Nephron progenitor cell (in vitro differentiated cells): ENCODE results near the gene GPC5.

Experiments used
- DNase-seq: peaks from one replicate; pipeline ENCODE4 v3.0.0; 2021
- H3K27ac Mint-ChIP-seq: 2 replicates; pipeline ENCODE4 v1.8.0; 2021; ENCODE audit warnings: mild to moderate bottlenecking, moderate library complexity, mixed read lengths
- H3K27me3 Mint-ChIP-seq: 2 replicates; pipeline ENCODE4 v1.8.0; 2021; ENCODE audit warnings: mild to moderate bottlenecking, low read depth, mixed read lengths; ENCODE audit not compliant: poor library complexity
- H3K36me3 Mint-ChIP-seq: 2 replicates; pipeline ENCODE4 v1.8.0; 2021; ENCODE audit warnings: low read depth, mixed read lengths
- H3K4me1 Mint-ChIP-seq: 2 replicates; pipeline ENCODE4 v1.8.0; 2021; ENCODE audit warnings: mixed read lengths
- H3K4me3 Mint-ChIP-seq: 2 replicates; pipeline ENCODE4 v1.8.0; 2021; ENCODE audit warnings: mild to moderate bottlenecking, moderate library complexity, mixed read lengths
- H3K9me3 Mint-ChIP-seq: 2 replicates; pipeline ENCODE4 v1.8.0; 2021; ENCODE audit warnings: mild to moderate bottlenecking, moderate library complexity, mixed read lengths
- CTCF ChIP-seq: fragments of 200-600 bp; sonication (generic); IDR thresholded peaks from 2 replicates; pipeline ENCODE4 v1.5.0; 2021; ENCODE audit warnings: antibody characterized with exemption

GPC5 gene

GRCh38 chr13:92913840-92914239 lies 1515.4 kb downstream of the GPC5 start:
- H3K9me3 Mint-ChIP-seq, result no peaks in the 10 kb centered on the region
- H3K27me3 Mint-ChIP-seq, result no peaks in the 10 kb centered on the region
- TF ChIP-seq CTCF, result no peak

More at GRCh38 chr13:92913840-92914239, 1515.4 kb downstream of the GPC5 start:
- H3K4me3 Mint-ChIP-seq, result no peak overlapping the region
- DNase-seq, result no peak
- H3K4me1 Mint-ChIP-seq, result no peaks in the 10 kb centered on the region
- H3K27ac Mint-ChIP-seq, result no peak overlapping the region
- H3K36me3 Mint-ChIP-seq, result no peaks in the 10 kb centered on the region
